ENCODE measurements around the gene DDX59. TPM values are rescaled to one million over a fixed set of nuclear protein-coding genes. Genes with fewer than 3 reads are reported as not detected.
A peak's percentile ranks its signal among the peaks of the same experiment; 100 is the strongest.

The DDX59 gene
- total and polyA plus RNA-seq, 9 of the 15 experiments (the other 6 are each of a cell fraction or from before 2014, with no cell fraction given) = 8.3 to 30.4 (median 19.8) TPM

DNA sequence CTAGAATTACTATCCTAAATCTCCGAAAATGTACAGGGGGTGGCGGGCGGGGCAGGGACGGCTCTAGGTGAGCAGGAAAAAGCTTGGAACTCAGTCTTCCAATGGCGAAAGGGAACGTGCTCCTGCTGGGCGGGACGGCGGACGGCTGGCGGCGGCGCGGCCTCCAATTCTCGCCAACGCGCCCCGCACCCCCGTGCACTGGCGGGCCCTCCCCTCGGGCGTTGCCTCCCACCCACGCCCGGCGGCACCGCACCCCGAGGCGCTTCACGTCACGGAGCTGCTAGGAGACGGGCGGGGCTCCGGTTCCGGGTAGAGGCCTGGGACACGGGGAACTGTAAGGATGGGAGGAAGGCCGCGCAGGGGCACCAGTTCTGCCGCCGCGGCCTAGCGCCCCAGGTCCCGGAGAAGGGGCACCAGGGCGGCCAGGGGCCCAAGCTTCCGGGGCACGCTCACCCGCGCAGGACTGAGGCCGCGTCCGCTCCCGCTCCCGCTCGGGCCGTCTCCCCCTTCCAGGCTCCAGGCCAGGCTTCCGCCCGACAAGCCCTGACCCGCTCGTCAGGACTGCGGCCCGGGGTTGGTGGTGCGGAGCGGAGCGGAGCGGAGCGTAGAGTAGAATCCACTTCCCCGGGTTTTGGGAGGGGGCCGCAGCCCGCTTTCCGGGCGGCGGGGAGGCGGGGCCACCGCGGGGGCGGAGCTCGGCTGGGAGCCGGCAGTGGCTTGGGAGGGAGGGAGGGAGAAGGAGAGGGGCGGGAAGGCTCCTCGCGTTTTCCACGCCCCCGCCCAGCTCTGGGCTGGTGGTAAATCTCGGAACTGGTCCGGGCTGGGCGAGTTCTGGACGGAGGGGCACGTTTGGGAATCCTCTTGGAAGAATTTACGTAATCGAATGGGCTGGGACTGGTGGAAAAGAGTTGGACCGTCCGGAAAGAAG, at the start of gene DDX59 (continued):
- TF ChIP-seq, protein P1, sequence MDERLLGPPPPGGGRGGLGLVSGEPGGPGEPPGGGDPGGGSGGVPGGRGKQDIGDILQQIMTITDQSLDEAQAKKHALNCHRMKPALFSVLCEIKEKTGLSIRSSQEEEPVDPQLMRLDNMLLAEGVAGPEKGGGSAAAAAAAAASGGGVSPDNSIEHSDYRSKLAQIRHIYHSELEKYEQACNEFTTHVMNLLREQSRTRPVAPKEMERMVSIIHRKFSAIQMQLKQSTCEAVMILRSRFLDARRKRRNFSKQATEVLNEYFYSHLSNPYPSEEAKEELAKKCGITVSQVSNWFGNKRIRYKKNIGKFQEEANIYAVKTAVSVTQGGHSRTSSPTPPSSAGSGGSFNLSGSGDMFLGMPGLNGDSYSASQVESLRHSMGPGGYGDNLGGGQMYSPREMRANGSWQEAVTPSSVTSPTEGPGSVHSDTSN (CRISPR knock-in tag; IDR thresholded peaks at IDR 0.05; ENCODE audit: low read depth) = no peak
- TF ChIP-seq, protein P1 (tag; conservative IDR thresholded peaks at IDR 0.05; ENCODE audit: low read depth) = no peak
- no peak for TF ChIP-seq HNRNPK (IDR thresholded peaks at IDR 0.05; ENCODE audit: low read depth, low read length, poor library complexity, severe bottlenecking)
- TF ChIP-seq BHLHE40 (IDR thresholded peaks at IDR 0.05; ENCODE audit: low read length) = peak; percentile 87
- no peak for TF ChIP-seq ZNF3 (CRISPR knock-in tag; IDR thresholded peaks at IDR 0.05)
- peak; percentile 43; the same call in 1 of the 2 replicates for TF ChIP-seq ZNF24 (IDR thresholded peaks at IDR 0.05)
- TF ChIP-seq, protein P2, sequence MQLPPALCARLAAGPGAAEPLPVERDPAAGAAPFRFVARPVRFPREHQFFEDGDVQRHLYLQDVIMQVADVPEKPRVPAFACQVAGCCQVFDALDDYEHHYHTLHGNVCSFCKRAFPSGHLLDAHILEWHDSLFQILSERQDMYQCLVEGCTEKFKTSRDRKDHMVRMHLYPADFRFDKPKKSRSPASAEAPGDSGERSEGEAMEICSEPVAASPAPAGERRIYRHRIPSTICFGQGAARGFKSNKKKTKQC (CRISPR knock-in tag; IDR thresholded peaks at IDR 0.05) = peak; percentile 76; the same call in 1 of the 2 replicates
- TF ChIP-seq MEIS2 (IDR thresholded peaks at IDR 0.05; ENCODE audit: partially characterized antibody) = peak; percentile 46
- TF ChIP-seq ESRRA (IDR thresholded peaks at IDR 0.05; ENCODE audit: borderline replicate concordance, low read depth) = peak; percentile 69
- no peak for TF ChIP-seq ID3 (CRISPR knock-in tag; IDR thresholded peaks at IDR 0.05)
- TF ChIP-seq ID3 (tag; IDR thresholded peaks at IDR 0.05) = peak; percentile 92
- TF ChIP-seq HDAC3 (IDR thresholded peaks at IDR 0.05; ENCODE audit: borderline replicate concordance, partially characterized antibody) = peak; percentile 85
- no peak; the same call in 1 of the 2 replicates for TF ChIP-seq ZKSCAN1 (IDR thresholded peaks at IDR 0.05; ENCODE audit: low read depth, low read length)
- TF ChIP-seq VEZF1 (CRISPR knock-in tag; IDR thresholded peaks at IDR 0.05) = peak; percentile 98
- TF ChIP-seq ZNF316 (IDR thresholded peaks at IDR 0.05) = no peak
- no peak for TF ChIP-seq TSC22D4 (tag; IDR thresholded peaks at IDR 0.05)
- TF ChIP-seq TEAD4 (IDR thresholded peaks at IDR 0.05; ENCODE audit: low read length) = peak; percentile 6; the same call in 1 of the 2 replicates
- no peak for TF ChIP-seq TEAD4 (CRISPR knock-in tag; IDR thresholded peaks at IDR 0.05; ENCODE audit: borderline replicate concordance)
- TF ChIP-seq ATF4 (CRISPR knock-in tag; IDR thresholded peaks at IDR 0.05) = peak; percentile 77
- TF ChIP-seq NR1H2 (CRISPR knock-in tag; IDR thresholded peaks at IDR 0.05) = no peak
- peak; percentile 97 for TF ChIP-seq SUPT5H (IDR thresholded peaks at IDR 0.05)
- TF ChIP-seq ZFX (CRISPR knock-in tag; IDR thresholded peaks at IDR 0.05) = peak; percentile 100
- no peak for TF ChIP-seq SNRNP70 (optimal IDR thresholded peaks at IDR 0.05; ENCODE audit: low read depth, low read length)

Measured in K562 (cell line).